CMK (cell line): ENCODE data around the gene ABR.
"Not testable (repeated sequence)": the region's sequence is repeated elsewhere in the genome, so short reads cannot be mapped to it uniquely, and the experiment has no call there.

Experiments used
- DNase-seq: peaks from one replicate; pipeline ENCODE4 v3.0.0-alpha.2; 2010; ENCODE audit warnings: low read depth

Gene ABR

DNA sequence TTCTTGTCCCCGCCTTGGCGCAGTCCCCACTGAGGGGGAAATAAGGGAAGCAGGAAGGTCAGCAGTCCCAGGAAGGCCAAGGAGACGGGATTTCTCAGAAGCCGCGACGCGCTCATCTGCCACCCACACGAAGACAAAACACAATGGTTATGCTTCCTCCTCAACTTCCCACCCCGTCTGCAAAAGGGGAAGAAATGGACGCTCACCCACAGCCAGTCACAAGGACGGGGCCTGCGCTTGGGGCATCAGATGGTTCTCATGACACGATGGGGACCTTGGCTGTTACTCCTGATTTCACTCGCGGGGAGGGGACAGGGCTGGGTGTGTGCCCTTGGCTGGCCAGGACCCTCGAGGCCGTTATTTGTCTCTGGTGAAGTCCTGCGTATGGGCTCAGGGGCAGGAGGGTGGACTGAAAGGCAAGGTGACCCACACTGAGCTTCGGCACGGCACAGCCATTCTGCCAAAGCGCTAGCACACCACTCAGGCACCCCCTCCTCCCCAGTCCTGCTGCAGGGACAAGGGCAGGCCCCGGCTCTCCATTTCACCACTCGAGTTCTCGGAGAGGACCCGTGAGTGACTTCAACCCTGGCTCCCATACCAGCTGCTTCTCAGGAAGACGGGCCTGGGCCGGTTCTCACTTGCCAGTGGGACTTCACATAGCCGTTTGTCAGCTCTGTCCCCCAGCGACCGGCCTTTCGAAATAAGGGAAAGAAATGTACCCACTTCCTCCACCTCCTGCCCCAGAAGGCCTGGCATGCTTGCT, 84.5 kb downstream of the ABR start:
- no peak for DNase-seq

DNA sequence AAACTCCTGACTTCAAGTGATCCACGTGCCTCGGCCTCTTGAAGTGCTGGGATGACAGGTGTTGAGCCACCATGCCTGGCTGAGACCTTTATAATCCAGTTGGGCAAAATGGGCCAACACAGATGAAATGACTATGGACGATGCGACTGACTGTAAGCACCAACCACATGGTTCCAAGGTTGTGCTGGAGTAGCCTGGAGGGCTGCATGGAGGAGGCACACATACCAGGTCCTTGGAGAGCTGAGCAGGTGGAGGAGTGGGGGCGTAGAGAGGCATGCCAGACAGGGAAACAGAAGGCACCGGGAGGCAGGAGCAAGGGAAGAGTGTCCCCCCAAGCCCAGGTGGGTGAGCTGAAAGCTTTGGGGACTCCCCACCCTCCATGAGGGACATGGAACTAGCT, 85.2 kb downstream of the ABR start:
- DNase-seq: no peak

DNA sequence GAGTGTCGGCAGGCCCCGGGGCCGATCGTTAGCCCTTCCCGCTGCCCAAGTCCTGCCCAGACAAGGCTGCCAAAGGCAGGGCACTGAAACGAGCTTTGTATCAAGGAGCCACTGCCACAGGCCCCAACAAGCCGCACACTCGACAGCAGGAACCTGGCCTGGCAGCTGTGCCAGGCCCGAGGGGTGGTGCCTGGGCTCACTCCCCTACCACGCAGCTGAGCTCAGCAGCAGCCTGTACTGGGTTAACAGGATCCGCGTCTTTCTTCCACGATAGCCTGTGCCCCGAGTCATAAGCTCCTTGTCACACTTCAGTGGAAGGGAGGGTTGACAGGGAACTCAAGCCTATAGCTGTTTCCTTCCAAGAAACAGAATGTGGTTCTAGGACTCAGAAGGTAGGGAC, 87.9 kb downstream of the ABR start:
- no peak for DNase-seq

DNA sequence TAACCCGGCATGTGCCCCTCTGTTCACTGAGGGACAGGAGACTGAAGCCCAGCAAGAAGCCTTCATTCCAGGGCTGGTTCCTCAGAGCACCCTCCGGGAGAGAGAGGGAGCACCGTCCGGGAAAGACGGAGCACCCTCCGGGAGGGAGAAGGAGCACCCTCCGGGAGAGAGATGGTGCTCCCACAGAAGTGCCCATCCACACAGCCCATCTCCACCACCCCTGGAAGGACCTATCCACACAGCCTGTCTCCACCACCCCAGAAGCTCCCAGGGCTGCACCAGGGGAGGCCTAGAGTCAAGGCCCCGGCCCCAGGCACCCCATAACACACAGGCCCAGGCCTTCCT, 88.6 kb downstream of the ABR start:
- no peak for DNase-seq

DNA sequence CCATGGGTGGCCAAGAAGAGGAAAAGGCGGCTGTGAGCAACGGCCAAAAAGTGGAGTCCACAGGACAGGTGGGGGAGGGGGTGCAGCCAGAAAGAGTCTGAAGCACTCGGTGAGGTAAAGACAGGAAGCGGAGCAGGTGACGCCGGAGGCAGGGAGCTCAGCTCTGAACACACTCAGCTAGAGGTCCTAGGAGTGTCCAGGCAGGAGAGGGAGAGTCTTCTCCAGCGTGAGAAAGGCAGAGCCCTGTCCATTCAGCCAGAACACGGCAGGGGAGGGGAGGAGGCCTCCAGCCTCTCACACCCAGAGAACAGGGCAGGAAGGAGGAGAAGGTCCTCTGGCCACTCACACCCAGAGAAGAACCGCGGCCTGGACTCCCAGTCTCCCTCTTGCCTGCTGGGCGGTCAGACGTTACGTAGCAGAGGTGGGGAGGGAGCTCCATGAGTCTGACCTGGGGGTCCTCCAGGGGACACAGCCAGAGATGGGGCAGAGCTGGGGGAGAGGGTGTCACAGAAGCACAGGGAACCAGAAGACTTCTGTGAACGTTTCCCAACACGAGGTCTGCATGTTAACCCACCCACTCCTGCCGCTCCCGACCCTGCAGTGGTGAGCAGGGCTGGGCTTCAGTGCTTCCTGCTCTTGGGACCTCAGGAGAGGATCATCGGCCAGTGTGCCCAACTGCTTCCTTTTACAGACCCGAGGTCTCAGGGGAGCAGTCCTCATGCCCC, 89.2 kb downstream of the ABR start:
- DNase-seq: no peak

DNA sequence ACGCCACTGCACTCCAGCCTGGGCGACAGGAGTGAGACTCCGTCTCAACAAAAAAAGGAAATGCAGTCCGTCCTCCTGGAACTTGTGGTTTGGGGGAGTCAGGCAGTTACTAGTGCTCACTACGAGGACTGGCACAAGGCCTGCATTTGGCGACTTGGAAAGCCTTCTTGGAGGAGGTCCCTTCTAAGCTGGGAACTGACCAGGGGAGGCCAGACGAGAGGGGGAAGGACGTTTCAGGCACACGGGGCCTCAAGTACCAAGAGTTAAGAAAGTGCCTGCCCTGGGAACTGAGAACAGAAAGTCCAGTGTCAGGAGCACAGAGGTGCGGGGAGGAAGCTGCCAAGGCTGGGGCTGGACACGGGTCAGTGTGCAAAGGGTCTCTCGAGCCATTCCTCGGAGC, 89.9 kb downstream of the ABR start:
- no peak for DNase-seq

DNA sequence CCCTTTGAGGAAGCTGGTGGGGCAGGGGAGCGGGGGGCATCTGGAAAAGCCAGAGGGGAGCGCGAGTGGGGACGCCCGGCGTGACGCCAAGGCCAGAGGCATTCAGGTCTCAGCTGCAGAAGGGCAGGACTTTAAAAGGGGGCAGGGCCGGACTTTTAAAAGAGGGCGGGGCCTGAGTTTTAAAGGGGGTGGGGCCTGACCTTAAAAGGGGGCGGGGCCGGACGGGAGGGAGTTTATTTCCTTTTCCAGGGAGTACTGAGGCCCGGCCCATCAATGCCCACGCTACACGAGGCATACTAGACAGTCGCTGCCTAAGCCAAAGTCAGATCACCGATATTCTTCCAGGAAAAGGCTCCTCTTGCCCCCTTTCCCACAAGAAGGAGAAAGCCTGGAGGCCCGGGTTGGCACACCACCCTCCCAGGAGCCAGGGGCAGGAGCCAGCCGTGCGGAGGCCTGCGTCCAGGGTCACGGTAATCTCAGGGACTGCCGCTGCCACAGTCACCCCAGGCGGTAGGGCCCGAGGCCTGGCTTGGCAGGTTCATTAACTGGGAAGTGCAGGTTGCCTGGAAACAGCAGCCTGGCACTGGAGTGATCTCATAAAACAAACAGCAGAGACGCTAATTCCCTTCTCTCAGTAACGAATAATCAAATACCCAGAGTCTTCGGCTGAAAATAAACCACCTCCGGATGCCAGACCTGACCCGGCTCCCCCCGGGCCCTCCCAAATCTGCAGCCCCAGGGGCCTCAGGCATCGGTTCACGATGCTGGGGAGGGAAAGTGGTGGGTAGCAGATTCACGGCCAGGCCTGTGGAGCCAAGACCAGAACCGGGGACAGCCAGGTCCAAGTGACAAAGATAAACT, 92.2 kb downstream of the ABR start:
- DNase-seq: no peak

DNA sequence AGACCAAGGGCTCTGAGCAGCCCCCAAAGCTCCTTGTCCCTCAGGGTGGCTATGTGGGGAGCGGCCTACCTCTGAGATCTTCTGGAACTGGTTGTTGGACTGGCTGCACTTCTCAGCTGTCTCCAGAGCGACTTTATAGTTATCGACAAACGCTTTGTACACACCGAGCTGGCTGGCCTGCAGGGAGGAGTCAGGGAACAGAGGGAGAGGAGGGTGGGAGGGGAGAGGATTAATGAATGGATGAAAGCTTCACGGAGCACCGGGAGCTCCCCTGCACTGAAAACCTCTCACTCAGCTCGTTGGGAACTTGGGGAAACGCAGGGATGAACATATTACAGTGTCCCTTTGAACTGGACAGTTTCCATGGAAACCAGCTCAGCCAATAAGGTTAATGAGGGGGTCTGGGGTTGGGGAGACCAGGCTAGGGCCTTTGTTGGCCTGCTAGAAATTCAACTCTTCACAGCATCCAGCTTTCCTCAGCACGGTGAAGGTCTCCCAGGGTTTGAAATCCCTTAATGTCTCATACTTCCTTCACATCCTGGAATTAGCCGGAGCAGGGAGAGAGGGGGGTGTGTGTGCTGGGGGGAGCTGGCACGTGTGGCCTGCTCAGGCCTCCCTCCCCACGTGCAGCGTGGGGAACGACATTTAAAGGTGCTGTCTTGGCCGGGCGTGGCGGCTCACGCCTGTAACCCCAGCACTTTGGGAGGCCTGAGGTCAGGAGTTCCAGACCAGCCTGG, 96.2 kb downstream of the ABR start:
- DNase-seq: no peak

DNA sequence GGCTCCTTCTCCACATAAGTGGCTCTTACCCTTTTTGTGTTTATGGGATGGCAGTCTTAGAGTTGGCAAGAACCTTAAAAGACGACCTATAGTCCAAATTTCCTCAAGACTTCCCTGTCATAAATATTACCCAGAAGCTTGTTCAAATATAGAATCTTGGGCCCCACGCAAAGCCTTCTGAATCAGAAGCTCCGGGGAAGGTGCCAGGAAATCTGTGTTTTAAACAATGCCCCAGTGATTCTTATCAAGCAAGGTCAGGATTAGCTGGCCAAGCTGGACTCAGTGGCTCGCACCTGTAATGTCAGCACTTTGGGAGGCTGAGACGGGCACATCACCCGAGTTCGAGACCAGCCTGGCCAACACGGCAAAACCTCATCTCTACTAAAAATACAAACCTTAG, 97.2 kb downstream of the ABR start:
- DNase-seq: no peak

DNA sequence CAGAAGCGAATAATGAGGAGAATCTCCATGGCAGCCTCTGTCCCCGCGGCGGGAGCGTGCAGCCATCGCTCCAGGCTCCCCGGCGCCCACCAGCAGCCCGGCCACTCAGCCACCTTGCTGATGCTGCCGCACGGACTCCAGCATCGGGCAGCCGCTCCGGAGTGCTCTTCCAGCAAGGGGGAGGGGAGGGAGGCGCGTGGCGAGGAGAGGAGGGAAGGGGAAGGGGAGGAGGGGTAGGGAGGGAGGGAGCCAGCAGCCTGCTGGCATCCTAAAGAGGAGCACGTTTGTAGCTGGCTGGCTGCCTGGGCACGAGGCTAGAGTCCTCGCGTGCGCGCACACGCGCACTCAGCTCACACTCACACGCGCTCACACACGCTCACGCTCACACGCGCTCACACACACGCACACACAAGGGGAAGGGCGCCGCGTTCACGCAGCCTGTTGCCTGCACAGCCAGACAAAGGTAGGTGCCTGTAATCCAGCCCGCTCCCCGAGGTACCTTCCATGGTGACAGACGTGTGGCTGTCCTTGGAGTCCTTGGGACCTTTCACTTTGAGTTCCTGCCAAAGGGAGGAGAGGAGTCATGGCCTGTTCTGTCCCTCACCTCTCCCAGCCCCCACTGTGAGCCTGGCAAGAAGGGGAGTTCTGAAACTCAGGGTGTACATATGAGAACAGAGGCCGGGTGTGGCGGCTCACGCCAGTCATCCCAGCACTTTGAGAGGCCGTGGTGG, 100.8 kb downstream of the ABR start:
- DNase-seq: no peak

DNA sequence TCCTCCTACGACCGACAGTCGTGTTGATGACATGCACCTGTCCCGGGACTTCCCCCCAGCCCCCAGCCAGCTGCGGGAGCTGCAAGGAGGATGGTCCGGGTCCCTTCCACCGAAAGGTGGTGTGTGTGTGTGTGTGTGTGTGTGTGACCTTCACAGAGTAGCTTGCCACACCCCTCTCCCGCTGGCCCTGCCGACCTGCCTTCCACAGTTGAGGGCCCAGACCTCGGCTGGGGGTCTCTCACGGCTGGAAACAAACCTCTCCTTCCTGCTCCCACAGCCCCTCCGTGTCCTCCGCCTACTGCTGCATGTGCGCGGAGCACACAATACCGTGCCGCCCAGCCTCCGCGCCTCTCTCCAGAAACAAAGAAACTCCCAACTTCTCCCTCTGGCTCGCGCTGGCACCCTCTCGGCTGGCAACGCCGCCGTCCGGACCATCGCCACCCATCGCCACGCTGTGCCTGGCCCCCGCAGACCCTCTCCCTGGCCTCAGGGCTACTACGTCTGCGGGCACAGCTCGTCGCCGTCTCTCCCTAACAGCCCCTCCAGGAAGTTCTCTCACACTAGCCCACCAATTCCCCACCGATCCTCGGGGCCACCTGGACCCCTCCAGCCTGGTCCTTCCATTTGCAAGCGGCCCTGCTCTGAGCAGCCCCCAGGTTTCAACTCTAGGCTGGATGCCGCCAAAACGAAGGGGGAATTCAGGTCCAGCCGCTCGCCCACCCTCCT, 101.6 kb downstream of the ABR start:
- DNase-seq: no peak

DNA sequence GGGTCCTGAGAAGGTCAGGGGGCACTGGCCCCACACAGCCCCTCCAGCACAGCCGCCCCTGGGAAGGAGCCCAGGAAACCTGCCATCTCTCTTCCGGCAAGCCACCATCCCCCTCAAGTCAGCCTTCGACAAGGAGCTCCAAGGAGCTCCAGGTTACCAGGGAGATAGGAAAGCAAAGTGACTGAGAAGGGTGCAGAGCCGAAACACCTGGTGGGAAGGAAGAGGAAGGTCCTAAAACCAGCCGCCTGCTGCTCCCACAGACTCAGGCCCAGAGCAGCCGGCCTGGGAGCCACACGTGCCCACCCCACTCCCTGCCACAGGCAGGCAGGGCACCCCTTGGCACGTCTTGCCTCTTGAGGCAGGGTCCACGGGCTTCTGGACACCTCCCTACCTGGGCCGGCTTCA, 102.2 kb downstream of the ABR start:
- no peak for DNase-seq

DNA sequence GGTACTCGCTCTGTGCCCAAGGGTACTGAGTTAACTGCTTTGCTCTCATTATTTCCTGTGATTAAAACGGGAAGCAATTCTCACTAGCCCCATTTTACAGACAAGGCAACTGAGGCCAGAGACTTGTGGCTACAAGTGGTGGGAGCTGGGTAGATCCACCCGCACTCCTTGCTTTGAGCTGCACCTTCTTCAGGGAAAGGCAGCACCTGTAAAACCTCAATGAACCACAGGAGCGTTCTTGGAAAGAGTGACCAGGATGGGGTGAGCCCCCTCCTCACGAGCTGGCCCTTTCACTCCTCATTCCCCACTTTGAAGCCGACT, 102.8 kb downstream of the ABR start:
- no peak for DNase-seq

DNA sequence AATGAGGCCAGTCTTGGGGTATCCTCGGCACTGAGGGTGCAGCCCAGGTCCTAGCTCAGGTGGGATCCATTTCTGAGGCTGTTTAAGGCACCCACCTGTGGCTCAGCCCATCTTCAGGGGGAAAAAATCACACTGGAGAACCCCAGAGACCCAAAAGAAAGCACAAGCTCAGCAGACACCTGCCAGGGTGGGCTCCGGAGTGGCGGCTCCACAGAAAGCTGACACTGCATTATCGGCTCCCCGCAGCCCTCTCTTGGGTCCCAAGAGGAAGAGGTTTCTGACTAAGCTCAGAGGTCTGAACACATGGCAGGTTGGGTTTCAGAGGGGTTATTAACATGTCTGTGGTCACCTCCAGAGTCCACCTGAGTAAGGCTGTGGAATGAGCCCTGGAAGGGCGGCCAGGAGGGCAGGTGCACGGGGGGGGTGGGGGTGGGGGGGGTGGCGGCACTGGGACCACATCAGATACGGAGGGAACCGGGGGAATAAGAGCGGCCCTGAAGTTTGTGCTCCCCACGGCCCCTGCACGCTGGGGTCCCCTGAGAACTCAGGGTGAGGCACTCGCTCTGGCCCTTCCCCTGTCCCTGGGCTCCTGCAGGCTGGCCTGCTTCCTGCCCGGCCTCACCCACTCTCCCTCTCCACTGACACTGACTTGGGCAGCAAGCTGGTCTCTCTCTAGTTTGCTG, 103.3 kb downstream of the ABR start:
- DNase-seq: no peak

DNA sequence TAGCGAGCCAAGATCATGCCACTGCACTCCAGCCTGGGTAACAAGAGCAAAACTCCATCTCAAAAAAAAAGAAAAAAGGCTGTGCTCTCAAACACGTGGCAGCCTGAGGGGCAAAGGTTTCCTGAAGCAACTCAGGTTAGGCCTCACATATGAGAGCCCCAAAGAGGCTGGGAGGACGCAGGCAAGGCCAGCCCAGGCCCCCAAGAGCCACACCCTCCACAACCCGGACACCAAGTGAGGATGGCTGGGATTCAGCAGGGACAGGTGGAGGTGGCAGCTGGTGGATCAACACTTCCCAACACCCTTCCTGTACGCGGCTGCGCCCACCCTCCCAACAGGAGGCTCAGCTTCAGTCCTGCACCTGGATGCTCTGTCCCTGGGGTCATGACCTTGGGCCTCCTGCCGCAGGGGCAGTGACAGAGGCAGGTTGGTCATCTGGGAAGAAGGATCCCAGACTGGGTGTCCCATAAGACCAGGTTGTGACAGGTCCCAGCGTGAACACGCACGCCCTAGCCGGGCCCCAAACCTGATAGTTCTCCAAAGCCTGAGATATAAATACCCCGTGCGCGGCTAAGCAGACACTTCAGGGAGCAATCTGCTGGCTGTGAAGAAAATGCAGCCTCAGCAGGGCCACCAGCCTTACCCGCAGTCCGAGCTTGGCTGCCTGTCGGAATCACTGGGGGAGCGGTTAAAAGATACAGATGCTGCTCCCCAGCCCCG, 104.7 kb downstream of the ABR start:
- DNase-seq: no peak

DNA sequence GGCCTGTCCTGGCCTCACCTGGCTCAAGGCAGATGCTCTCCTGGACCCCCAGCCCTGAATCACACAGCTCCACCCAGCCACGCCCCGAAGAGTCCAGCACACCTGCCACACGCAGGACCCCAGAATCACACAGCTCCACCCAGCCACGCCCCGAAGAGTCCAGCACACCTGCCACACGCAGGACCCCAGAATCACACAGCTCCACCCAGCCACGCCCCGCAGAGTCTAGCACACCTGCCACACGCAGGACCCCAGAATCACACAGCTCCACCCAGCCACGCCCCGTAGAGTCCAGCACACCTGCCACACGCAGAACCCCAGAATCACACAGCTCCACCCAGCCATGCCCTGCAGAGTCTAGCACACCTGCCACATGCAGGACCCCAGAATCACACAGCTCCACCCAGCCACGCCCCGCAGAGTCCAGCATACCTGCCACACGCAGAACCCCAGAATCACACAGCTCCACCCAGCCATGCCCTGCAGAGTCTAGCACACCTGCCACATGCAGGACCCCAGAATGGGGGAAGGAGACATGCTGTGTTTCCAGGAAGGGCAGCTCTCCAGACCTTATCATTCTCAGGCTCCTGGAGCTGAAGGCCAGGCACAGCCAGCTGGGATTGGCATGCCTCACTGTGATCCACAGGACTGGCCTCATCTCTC, 105.7 kb downstream of the ABR start:
- DNase-seq: not testable (repeated sequence)

DNA sequence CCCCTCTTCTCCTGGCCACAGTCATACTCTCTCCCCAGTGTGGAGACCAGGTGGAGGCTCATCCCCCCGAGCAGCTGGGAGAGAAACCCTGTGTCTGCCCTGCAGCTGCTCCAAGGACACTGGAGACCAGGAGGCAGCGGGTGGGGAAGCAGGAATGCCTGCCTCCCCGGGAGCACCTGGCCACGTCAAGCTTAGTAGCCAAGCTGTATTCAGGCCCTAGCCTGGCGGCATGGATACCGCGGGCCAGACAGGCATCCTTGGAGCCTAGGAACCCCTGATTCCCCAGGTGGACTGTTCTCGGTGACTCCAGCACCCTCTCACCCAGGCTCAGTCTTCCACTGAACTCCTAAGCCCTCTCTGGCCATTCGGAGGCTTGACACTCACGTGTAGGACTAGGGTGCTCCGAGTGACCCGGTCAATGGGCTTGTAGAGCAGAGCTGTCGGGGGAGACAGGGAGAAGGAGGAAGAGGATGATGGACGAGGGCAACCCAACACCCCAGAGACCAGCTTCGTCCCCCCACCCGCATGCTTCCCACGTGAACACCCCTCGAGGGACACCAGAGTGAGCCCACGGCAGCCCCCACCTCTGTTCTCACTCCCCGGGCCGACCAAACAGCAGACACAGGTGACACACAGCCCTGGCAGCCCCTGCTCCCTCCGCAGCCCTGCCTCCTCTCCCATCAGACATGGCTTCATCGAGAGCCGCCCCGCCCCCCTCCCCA, 106.4 kb downstream of the ABR start:
- DNase-seq: no peak

DNA sequence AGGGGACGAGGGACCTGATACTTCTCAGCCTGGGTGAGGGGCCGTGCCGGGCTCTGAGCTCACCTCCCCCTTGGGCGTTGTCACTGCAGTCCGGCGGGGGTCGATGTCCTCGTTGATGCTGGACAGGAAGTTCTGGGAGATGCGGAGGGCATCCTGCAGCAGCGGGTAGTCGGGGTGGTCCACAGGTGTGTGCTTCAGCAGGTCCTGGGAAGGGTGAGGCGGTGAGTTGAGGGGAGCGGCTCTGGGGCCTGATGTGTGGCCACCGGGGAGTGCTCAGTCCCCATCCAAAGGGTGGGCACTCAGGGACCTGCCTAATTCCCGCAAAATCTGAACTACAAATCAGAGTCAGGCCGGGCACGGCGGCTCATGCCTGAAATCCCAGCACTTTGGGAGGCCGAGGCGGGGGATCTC, 107.2 kb downstream of the ABR start:
- no peak for DNase-seq
